GM21786 (cell line): ENCODE data around the gene RNF41.

ENCODE experiments used
- ATAC-seq: cut with Tn5 transposase; IDR thresholded peaks from one replicate; pipeline ENCODE4 v1.9.1; 2021; ENCODE audit not compliant: unreplicated experiment

Gene RNF41

GRCh38 chr12:56244494-56244893 is 22.8 kb upstream of the RNF41 start:
- ATAC-seq = no peak

- no peak for ATAC-seq
These were observed 22.0 kb upstream of the RNF41 start for GRCh38 chr12:56243731-56244181.

GRCh38 chr12:56242986-56243385 is 21.3 kb upstream of the RNF41 start:
- ATAC-seq = no peak

GRCh38 chr12:56241424-56242303 is 19.9 kb upstream of the RNF41 start:
- no peak for ATAC-seq

DNA sequence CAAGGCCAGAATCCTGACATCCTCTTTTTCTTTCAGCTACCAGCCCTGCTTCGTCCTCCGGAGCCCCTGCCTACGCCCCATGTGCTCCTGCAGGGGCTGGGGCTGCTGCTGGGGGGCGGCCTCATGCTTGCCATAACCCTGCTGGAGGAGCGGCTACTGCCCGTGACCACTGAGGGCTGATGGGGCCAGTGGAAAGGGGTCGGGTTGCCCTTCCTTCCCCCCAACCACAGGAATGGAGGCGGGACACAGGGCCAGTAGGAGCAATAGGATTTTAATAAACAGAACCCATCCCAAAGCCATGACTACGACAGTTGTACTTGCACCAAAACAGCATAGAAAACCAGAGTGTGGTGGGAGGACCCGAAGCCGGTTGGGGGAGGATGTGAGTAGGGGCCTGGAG is 15.8 kb upstream of the RNF41 start:
- ATAC-seq = no peak

- ATAC-seq = no peak
These were observed 15.3 kb upstream of the RNF41 start for GRCh38 chr12:56236985-56237384.

GRCh38 chr12:56236091-56236490 is 14.4 kb upstream of the RNF41 start:
- ATAC-seq = no peak

- ATAC-seq = no peak
These were observed 13.2 kb upstream of the RNF41 start for GRCh38 chr12:56234746-56235436.

DNA sequence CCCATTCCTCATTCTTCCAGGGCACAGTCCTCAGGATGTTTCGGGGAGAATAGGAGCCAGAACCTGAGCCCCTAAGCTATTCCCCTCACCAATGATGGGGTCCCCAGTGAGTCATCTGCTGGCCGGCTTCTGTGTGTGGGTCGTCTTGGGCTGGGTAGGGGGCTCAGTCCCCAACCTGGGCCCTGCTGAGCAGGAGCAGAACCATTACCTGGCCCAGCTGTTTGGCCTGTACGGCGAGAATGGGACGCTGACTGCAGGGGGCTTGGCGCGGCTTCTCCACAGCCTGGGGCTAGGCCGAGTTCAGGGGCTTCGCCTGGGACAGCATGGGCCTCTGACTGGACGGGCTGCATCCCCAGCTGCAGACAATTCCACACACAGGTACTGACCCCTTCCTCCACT is 9.5 kb upstream of the RNF41 start:
- ATAC-seq = no peak

GRCh38 chr12:56230432-56231183 is 8.9 kb upstream of the RNF41 start:
- ATAC-seq = no peak

- no peak for ATAC-seq
These were observed 8.3 kb upstream of the RNF41 start, which contains the start of gene SLC39A5 for GRCh38 chr12:56229916-56230431. Gene SLC39A5 (plus strand): TSS chr12:56230051. CDS start chr12:56231275, 1,224 bp downstream.

GRCh38 chr12:56229082-56229481 is 7.4 kb upstream of the RNF41 start:
- no peak for ATAC-seq

- ATAC-seq = no peak
These were observed 3.2 kb upstream of the RNF41 start for GRCh38 chr12:56224954-56225353.

- ATAC-seq = peak; percentile 71
These were observed 2.5 kb upstream of the RNF41 start, which contains the start of gene NABP2 for GRCh38 chr12:56224102-56224701. Gene NABP2 (plus strand): TSS chr12:56224342. CDS start chr12:56224857, 515 bp downstream.

DNA sequence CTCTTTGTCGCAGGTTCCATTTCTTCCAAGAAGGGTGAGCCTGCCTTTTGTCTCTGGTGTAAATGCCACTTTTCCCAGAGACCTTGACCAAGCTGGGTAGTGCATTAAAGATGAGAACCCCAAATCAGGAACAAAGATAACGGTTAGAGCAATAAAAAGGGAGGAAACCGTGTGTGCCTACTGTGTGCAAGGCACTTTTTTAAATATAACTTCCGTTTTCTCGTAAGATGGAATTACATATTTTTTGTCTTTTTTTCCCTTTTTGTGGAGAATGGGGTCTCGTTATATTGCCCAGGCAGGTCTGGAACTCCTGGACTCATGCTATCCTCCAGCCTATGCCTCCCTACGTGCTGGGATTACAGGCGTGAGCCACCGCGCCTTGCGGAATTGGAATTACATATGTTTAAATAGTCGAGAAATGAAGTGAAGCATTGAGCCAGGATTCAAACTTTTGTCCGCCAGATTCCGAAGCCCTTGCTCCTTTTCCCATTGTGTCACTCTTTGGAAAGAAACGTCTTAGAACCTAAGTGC is 1.9 kb upstream of the RNF41 start:
- no peak for ATAC-seq

GRCh38 chr12:56222531-56222895 is 791 bp upstream of the RNF41 start:
- ATAC-seq = no peak

- ATAC-seq = peak; percentile 7
These were observed 428 bp downstream of the RNF41 start for GRCh38 chr12:56221232-56221756.

GRCh38 chr12:56220611-56221231 is 1.0 kb downstream of the RNF41 start:
- no peak for ATAC-seq

GRCh38 chr12:56219840-56220239 is 1.9 kb downstream of the RNF41 start:
- ATAC-seq = no peak

GRCh38 chr12:56216461-56216860 is 5.3 kb downstream of the RNF41 start:
- no peak for ATAC-seq
